AG04450 (cell line): ENCODE results near the gene VWF. TPM values are rescaled to one million over a fixed set of nuclear protein-coding genes. Genes with fewer than 3 reads are reported as not detected.

Experiments used
- CTCF ChIA-PET: fragments of 300-600, 350-600 bp; formaldehyde crosslinking; extraction: SDS; loops from one replicate; lab custom pipeline; 2022; ENCODE audit warnings: antibody characterized with exemption, inconsistent platforms; lab: Charles Lee
- POLR2A ChIA-PET: fragments of 350-600 bp; formaldehyde crosslinking; extraction: SDS; loops from one replicate; lab custom pipeline; 2021; ENCODE audit warnings: antibody characterized with exemption, inconsistent platforms; lab: Yijun Ruan, JAX
- DNase-seq: peaks from one replicate; pipeline ENCODE4 v3.0.0-alpha.2; 2011; ENCODE audit warnings: low read depth, low spot score
- H3K27ac ChIP-seq: one replicate; pipeline ENCODE4 v1.5.1; 2012; ENCODE audit warnings: low read depth, low read length, control low read depth
- H3K27me3 ChIP-seq: one replicate; pipeline ENCODE4 v1.6.0; 2012; ENCODE audit warnings: low read length; ENCODE audit not compliant: control insufficient read depth, insufficient read depth
- H3K4me3 ChIP-seq: 2 replicates; pipeline ENCODE4 v1.5.1; 2011; ENCODE audit warnings: mild to moderate bottlenecking, low read depth, low read length, control low read depth
- H3K9me3 ChIP-seq: 2 replicates; pipeline ENCODE4 v1.5.1; 2012; ENCODE audit warnings: low read length; ENCODE audit not compliant: control insufficient read depth, insufficient read depth
- polyA plus RNA-seq: library from polyadenylated mRNA; depleted of rRNA; stranded (reverse); fragments of >200 nt; gene quantifications from 2 replicates; pipeline ENCODE4 v1.2.3, GENCODE V29; 2011
- TF ChIP-seq, protein P1 (sequence below): IDR thresholded peaks from 2 replicates; pipeline ENCODE4 v1.5.1; 2011; ENCODE audit warnings: low read depth, low read length, control low read depth, inconsistent platforms

VWF gene
- polyA plus RNA-seq, 1 experiment, result 0.35 TPM

DNA sequence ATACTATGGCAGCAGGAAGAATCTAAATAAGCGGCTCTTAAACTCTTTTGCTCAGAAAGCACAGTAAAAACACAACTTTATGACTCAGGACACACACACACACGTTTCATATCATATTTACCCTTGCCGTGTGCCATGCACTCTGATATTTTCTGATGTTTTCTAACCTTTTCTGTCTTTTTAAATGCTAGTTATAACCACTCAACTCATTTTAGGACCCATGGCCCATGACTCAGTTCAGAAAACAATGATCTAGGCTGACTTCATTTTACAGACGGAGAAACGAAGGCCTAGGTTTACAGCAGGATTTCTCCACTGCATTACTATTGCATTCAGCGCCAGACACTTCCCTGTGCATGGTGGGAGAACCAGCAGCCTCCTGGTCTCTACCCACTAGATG is 9.1 kb downstream of the VWF start:
- Histone ChIP-seq H3K27me3 (no peaks in the 10 kb centered on the region), H3K27ac (no peak overlapping the region), H3K4me3 (no peak overlapping the region), H3K9me3 (peaks cover 6% of the 10 kb centered on the region)
- ChIA-PET CTCF (no interaction called here), POLR2A (no interaction called here)
- DNase-seq, result no peak
- TF ChIP-seq, protein P1, sequence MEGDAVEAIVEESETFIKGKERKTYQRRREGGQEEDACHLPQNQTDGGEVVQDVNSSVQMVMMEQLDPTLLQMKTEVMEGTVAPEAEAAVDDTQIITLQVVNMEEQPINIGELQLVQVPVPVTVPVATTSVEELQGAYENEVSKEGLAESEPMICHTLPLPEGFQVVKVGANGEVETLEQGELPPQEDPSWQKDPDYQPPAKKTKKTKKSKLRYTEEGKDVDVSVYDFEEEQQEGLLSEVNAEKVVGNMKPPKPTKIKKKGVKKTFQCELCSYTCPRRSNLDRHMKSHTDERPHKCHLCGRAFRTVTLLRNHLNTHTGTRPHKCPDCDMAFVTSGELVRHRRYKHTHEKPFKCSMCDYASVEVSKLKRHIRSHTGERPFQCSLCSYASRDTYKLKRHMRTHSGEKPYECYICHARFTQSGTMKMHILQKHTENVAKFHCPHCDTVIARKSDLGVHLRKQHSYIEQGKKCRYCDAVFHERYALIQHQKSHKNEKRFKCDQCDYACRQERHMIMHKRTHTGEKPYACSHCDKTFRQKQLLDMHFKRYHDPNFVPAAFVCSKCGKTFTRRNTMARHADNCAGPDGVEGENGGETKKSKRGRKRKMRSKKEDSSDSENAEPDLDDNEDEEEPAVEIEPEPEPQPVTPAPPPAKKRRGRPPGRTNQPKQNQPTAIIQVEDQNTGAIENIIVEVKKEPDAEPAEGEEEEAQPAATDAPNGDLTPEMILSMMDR, result no peak

DNA sequence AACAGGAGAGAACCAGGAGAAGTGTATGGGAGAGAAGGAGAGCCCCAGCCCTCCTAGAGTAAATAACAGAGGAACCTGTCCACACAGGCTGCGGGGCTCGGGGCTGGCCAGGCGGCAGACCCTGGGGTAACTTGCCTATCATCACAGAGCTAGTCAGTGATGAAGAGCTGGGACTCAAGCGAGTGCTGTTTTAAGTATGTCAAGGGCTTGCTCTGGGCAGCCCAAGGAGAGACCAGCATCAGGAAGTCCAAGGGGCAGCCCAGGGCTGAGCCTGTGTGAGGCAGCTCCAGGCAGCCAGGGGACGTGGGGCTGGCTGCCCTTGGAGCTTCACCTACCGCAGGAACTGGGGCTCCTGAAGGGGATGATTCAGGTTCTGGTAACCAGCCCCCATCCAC is 10.0 kb downstream of the VWF start:
- H3K4me3 ChIP-seq, result no peak overlapping the region
- peaks cover 6% of the 10 kb centered on the region for H3K9me3 ChIP-seq
- no peak for DNase-seq
- ChIA-PET CTCF (no interaction called here), POLR2A (no interaction called here)
- H3K27ac ChIP-seq, result no peak overlapping the region
- H3K27me3 ChIP-seq, result no peaks in the 10 kb centered on the region
- TF ChIP-seq, protein P1, result no peak

DNA sequence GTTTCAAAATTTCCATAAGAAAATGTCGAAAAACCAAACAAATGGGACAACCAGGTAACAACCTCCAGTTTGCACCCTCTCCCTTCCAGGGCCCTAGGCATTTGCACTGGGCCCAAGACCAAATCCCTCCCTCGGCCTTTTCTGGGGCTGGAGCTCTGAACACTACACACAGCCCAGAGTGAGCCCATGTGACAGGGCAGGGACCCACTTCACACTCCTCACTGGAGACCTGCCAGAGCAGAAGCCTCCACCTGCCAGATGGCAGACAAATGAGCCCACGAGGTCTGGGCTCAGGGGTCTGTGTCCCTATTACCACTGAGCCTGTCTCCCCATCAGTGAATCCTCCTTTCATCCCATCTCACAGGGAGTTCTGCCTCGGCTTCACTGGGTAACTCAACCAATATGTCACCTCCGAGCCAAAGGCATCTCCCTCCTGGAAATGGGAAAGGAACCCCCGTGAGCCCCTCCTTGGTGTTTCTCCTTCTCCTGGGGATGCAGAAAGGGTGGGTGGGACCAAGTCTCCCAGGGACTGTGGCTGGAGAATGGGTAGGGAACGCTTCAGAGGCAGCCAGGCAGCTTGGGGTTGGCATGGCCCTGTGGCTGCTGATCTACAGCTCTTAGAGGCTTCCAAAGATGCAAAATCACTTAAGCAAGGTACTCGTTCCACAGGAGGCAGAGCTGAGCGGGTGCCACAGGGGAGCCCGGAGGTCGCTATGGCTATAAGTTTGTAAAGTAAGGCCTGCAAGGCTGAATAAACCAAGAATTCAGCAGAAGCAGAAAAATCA is 10.6 kb downstream of the VWF start:
- ChIA-PET POLR2A (no interaction called here), CTCF (no interaction called here)
- TF ChIP-seq, protein P1, result no peak
- no peak overlapping the region for H3K4me3 ChIP-seq
- DNase-seq, result no peak
- H3K9me3 ChIP-seq, result peaks cover 6% of the 10 kb centered on the region
- no peaks in the 10 kb centered on the region for H3K27me3 ChIP-seq
- no peak overlapping the region for H3K27ac ChIP-seq

DNA sequence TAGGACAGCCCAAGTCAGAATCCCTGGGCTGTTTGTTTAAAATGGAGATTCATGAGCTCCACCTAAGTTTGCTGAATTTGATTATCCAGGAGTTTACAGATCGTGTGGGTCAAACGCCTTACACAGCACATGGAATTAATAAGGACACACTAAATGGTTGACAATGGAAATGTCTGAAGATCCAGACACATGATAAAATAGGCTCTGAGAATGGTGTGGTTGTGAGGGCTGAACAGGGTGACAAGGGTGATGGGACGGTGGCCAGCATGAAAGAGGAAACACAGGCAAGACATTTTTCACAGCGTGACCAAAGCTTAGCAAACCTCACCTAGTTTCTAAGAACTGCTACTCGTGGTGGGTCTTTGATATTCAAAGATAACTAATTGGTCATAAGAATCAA is 12.5 kb downstream of the VWF start:
- TF ChIP-seq, protein P1, result no peak
- Histone ChIP-seq H3K27ac (no peak overlapping the region), H3K4me3 (no peak overlapping the region), H3K9me3 (peaks cover 6% of the 10 kb centered on the region), H3K27me3 (no peaks in the 10 kb centered on the region)
- ChIA-PET CTCF (no interaction called here), POLR2A (no interaction called here)
- DNase-seq, result no peak

DNA sequence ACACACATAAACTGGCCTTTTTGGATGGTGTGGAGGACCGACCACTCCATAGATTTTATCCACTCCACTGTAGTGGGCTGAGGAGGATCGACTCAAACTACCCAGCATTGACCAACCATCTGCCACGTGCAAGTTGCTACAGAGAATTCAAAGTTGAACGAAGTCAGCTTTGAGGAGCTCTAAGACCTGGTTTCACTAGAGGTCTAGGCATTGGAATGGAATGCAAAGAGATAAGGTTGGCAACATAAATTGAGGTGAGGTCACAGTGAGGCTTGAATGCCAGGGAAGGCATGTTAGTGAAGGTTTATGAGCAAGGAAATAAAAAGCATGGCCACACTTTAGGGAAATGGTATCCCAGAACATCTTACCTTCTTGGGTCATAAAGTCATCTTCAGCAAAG is 14.5 kb downstream of the VWF start:
- H3K27ac ChIP-seq, result no peak overlapping the region

More for the DNA sequence above, 14.5 kb downstream of the VWF start:
- no peak overlapping the region for H3K4me3 ChIP-seq
- CTCF ChIA-PET, result no interaction called here
- no peaks in the 10 kb centered on the region for H3K27me3 ChIP-seq
- DNase-seq, result no peak
- TF ChIP-seq, protein P1, result no peak
- H3K9me3 ChIP-seq, result no peaks in the 10 kb centered on the region; the same call in 1 of the 2 replicates
- POLR2A ChIA-PET, result no interaction called here
